Mammary epithelial cell (primary cell): ENCODE measurements around the gene ITPR2.

Experiments used
- CTCF ChIP-seq, 2 donors: IDR thresholded peaks in 1 of 2; conservative IDR thresholded peaks in 1 of 2; 2 replicates each; pipeline ENCODE4 v1.5.1; 2011 to 2012; ENCODE audit warnings: inconsistent platforms in 2 of 2, low read length in 2 of 2, mild to moderate bottlenecking in 2 of 2, control low read depth in 1 of 2, low read depth in 1 of 2; ENCODE audit not compliant: insufficient read depth in 1 of 2; ENCODE audit errors: extremely low read depth in 1 of 2
- EZH2 ChIP-seq: IDR thresholded peaks from 2 replicates; pipeline ENCODE4 v1.6.1; 2012; ENCODE audit warnings: low read length, inconsistent platforms, borderline replicate concordance

- TF ChIP-seq CTCF (conservative IDR thresholded peaks at IDR 0.05 in 1 of 2, IDR thresholded peaks at IDR 0.05 in 1 of 2; ENCODE audit: extremely low read depth in 1 of 2, insufficient read depth in 1 of 2, low read depth in 1 of 2, low read length in 2 of 2) (peak; percentile 8 to 32), EZH2 (no peak)
Observed at GRCh38 chr12:26629864-26630263, 203.1 kb downstream of the ITPR2 start.
